GM12878 (cell line): ENCODE data around the gene MRTFB.

ENCODE experiments used
- ASH2L ChIP-seq: fragments of 300-600, 200-600 bp; sonication (generic); IDR thresholded peaks from 2 replicates; pipeline ENCODE4 v1.6.1; 2017; ENCODE audit warnings: low read depth, mild to moderate bottlenecking, borderline replicate concordance
- ATF3 ChIP-seq: IDR thresholded peaks from 2 replicates; pipeline ENCODE4 v1.6.1; 2011; ENCODE audit warnings: low read depth, mild to moderate bottlenecking, low read length, moderate library complexity, borderline replicate concordance; ENCODE audit errors: extremely low read depth
- CTCF ChIP-seq, 3 experiments: IDR thresholded peaks in 2 of 3; conservative IDR thresholded peaks in 1 of 3; 2 replicates each; pipeline ENCODE4 v1.5.1; 2011; ENCODE audit warnings: low read depth in 3 of 3, low read length in 3 of 3, mild to moderate bottlenecking in 3 of 3, control low read depth in 2 of 3, moderate library complexity in 2 of 3, inconsistent platforms in 1 of 3, mixed read lengths in 1 of 3; ENCODE audit not compliant: control insufficient read depth in 2 of 3, insufficient read depth in 1 of 3; ENCODE audit errors: extremely low read depth in 1 of 3
- IKZF1 ChIP-seq: fragments of 450-650 bp; conservative IDR thresholded peaks from 2 replicates; pipeline ENCODE4 v1.6.1; 2017; ENCODE audit warnings: antibody characterized with exemption, mild to moderate bottlenecking
- MAX ChIP-seq: IDR thresholded peaks from 2 replicates; pipeline ENCODE4 v1.6.1; 2012; ENCODE audit warnings: low read depth, low read length, improper control_type of control experiment
- MTA2 ChIP-seq: fragments of 450-650 bp; IDR thresholded peaks from 2 replicates; pipeline ENCODE4 v1.6.1; 2016; ENCODE audit warnings: low read depth, mild to moderate bottlenecking, moderate library complexity
- POLR2A ChIP-seq: IDR thresholded peaks from 2 replicates; pipeline ENCODE4 v1.6.1; 2011; ENCODE audit warnings: low read depth, mild to moderate bottlenecking, low read length
- POLR2AphosphoS2 ChIP-seq: IDR thresholded peaks from 2 replicates; pipeline ENCODE4 v1.6.1; 2011; ENCODE audit warnings: low read depth, mild to moderate bottlenecking, low read length, improper control_type of control experiment, moderate library complexity
- REST ChIP-seq: IDR thresholded peaks from 2 replicates; pipeline ENCODE4 v1.6.1; 2012; ENCODE audit warnings: mild to moderate bottlenecking, low read depth, low read length
- TAF1 ChIP-seq: IDR thresholded peaks from 2 replicates; pipeline ENCODE4 v1.6.1; 2011; ENCODE audit warnings: mild to moderate bottlenecking, low read depth, low read length, borderline replicate concordance
- USF2 ChIP-seq: IDR thresholded peaks from 2 replicates; pipeline ENCODE4 v1.6.1; 2011; ENCODE audit warnings: low read depth, low read length, improper control_type of control experiment, borderline replicate concordance
- ZNF274 ChIP-seq: IDR thresholded peaks from one replicate; pipeline ENCODE4 v1.8.0; 2011; ENCODE audit not compliant: insufficient read length, insufficient read depth

- TF ChIP-seq ASH2L (no peak), TAF1 (no peak), USF2 (no peak), POLR2A (no peak), IKZF1 (no peak), POLR2AphosphoS2 (no peak), REST (no peak), ZNF274 (no peak), MTA2 (no peak), CTCF (IDR thresholded peaks at IDR 0.05 in 2 of 3, conservative IDR thresholded peaks at IDR 0.05 in 1 of 3; ENCODE audit: control insufficient read depth in 2 of 3, extremely low read depth in 1 of 3, insufficient read depth in 1 of 3, low read depth in 3 of 3, low read length in 3 of 3) (no peak), ATF3 (no peak), MAX (no peak)
These were observed 125.4 kb downstream of the MRTFB start for GRCh38 chr16:14196539-14196938.
